Measurements from ENCODE around the gene ITGA4.

The ITGA4 gene

DNA sequence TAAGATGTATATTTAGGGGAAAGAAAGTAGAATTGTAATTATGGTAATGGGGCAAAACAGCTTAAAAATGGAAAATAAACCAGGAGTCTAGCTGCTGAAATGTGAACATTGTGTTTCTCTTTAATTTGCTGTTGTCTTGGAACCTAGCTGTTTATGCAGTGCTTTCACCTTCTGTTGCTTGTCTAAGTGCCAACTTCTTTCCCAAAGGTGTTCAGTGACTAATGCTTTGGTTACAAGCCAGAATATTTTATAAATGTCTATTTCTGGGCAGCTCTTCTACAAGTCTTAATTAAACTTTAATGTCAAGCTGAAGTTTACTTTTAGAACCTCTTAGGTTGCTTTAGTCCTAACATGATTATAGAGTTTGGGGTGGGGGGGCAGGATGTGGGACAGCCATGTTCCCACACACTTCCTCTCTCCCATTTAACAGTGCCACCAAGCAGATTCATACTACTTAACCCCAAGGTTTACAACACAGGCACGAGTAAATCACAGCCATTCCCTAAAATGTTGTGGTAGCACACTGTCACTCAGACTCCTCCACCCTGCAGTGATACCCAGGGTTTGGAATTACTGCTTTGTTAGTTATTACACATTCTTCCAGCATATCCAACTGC lies 60.6 kb downstream of the ITGA4 start:
- no peak for DNase-seq

DNA sequence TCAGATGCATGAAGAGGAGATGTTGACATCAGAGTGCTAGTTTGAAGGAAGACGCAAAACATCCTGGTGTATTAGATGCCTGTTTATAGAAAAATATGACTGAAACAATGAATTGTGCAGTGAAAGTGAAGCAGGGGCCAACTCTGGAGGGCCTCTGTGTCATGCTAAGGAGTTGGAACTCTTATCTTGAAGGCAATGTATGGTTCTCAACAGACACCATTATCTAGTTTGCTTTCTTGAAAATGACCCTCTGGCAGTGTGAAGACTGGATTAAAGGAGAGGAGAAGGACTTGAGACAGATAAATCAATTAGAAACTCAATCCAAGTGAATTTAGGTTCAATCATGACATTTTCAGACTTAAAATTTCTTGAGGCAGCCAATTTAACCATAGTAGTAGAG lies 63.1 kb downstream of the ITGA4 start:
- no peak for DNase-seq

DNA sequence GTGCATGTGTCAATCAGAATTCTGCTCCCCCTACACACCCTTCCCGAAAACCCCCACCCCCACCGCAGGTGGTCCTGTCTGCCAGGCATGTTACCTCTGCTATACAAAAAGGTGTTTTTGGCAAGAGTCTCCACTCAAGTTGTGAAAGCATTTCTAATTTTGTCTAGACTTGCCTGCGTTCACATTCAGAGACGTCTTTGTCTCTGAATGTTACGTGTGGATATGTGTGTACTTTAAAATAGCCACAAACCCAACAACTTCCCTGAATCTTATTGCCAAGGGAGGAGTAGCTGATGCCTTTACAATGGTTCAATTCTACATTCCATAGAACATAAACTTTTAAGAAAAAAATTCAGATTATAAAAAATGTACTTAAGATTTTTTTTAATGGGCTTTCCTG lies 66.6 kb downstream of the ITGA4 start:
- no peak for DNase-seq

DNA sequence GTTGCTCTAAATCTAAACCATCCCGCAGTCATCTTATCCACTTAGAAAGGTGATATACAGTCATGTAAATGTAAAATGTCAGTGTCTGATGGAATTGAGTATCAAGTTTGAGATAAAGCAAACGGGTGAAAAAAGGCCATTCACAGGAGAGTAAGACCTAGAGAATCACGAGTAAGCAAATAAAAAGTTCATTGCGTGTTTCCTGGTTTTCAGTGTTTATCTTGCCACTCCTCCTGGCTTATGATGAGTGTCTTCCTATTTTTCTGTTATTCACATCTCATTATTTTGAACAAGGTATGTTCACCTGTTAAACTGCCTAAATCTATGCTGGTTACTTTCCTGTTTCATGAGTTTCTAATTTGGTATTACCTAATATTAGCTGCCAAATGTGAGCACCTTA lies 68.8 kb downstream of the ITGA4 start:
- DNase-seq = no peak

DNA sequence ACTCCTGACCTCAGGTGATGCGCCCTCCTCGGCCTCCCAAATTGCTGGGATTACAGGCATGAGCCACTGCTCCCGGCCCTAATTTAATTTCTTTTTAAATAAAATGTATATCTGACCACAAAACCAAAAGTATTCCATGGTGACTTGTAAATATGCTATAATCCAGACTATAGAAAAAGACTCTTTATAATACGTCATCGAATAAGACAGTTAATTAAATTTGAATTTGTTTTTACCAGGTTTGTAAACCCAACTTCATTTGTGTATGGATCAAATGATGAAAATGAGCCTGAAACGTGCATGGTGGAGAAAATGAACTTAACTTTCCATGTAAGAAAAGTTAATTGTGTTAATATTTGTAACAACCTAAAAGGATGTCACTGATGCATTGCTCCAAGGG lies 69.9 kb downstream of the ITGA4 start:
- DNase-seq = no peak

DNA sequence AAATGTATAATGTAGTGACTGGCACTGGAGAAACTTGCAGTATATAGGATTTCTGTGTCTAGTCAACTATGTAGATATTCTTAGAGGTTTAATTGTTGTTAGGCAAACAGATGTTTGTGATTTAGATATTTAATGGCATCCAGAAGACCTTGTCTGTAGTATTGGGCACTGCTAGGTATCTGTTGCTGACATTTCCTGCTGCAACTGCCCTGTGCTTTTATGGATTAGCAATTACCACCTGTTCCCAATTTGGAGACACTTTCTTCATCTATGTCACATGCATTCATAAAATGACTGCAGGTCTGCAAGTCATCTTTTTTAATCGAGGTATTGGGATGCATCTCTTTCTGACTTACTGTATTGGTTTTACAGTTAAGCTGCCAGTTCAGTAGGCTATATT lies 71.3 kb downstream of the ITGA4 start:
- DNase-seq = no peak

DNA sequence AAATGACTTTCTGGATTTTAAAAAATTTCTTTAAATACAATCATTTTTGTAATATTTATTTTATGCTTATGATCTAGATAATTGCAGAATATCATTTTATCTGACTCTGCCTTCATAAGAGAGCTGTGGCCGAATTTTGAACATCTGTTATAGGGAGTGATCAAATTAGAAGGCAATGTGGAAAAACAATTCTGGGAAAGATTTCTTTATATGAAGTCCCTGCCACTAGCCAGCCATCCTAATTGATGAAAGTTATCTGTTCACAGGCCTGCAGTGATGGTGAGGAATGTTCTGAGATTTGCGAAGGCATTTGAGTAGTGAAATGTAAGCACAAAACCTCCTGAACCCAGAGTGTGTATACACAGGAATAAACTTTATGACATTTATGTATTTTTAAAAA lies 79.5 kb downstream of the ITGA4 start:
- no peak for DNase-seq

DNA sequence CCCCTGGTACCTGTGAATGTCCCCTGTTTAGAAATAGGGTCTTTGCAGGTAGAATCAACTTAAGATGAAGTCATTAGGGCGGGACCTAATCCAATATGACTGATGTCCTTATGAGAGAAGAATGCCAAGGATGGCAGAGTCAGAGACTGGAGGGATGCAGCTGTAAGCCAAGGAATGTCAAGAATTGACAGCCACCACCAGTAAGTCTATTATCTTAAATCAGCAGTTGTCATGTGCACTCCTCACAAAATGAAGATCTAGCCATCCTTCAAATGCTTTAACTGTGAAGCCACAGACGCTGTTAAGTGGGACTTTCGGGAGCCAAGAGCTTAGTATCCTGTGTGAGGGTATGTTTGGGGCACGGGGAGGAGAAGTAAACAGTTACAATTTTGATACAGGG lies 83.2 kb downstream of the ITGA4 start:
- no peak for DNase-seq

DNA sequence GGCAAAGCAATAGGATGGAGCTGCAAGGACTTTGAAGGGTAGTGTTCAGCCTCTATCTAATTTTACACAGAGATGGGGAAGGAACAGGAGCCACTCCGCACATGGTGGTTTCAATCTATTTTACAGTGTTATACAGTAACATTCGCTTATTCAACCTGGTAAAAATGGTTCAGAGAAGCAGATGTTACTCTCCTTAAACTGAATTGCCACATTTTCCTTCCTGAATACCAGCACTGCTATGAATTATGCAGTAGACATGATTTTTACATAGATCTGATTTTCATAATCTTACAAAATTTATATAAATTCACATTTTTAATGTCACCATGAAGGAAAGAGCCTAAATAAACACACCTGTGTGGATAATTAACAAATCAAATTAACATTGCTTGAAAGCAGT lies 85.0 kb downstream of the ITGA4 start:
- DNase-seq = no peak

DNA sequence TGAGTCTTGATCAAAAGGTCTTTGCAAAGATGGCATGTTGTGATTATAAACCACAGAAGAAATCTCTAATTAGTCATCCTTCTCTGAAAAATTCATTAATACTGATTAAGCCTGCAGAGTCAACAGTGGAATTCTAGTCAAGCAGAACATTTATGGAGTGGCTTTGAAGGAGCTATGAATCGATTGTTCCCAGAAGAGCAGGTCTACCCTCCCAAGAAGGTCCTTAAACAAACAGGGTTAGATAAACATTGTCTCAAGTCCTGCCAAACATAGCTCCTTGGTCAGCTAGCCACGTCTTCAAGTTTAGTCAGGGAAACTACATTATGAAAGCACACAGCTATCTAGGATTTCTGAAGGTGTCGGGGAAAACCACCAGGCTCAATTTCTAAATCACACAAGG lies 88.9 kb downstream of the ITGA4 start:
- no peak for DNase-seq

DNA sequence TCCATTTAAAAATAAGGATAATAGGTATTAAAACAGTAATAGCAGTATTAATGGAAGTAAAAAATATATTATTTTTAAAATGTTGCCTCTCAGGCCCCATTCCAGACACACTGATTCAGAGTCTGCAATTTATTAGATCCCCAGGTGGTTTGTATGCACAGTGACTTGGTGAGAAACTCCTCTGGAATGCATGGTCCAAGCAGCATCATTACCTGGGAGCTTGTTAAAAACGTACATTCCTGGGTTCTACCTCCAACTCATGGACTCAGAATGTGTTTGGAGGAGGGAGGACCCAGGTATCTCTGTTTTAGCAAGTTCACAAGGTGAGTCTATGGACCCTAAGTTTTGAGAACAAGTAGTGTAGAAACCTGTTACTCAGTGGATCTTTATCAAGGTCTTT lies 95.6 kb downstream of the ITGA4 start:
- DNase-seq = no peak

DNA sequence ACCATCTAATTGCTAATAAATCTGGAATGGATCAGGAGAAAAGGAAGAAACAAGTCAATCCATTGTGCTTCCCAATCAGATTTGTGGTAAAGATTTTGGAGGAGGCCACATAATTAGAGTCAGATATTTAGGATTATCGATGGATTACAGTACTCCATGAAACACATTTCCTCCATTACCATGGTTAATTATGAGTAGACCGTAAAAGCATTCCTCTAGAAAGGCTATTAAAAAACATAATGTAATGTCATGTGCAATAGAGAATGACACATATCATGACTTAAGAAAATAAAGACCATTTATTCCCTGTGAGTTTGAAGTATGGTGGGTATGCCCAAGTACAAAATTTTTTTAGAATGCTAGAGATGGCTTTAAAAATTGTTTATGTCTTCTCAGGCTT lies 96.1 kb downstream of the ITGA4 start:
- no peak for DNase-seq

DNA sequence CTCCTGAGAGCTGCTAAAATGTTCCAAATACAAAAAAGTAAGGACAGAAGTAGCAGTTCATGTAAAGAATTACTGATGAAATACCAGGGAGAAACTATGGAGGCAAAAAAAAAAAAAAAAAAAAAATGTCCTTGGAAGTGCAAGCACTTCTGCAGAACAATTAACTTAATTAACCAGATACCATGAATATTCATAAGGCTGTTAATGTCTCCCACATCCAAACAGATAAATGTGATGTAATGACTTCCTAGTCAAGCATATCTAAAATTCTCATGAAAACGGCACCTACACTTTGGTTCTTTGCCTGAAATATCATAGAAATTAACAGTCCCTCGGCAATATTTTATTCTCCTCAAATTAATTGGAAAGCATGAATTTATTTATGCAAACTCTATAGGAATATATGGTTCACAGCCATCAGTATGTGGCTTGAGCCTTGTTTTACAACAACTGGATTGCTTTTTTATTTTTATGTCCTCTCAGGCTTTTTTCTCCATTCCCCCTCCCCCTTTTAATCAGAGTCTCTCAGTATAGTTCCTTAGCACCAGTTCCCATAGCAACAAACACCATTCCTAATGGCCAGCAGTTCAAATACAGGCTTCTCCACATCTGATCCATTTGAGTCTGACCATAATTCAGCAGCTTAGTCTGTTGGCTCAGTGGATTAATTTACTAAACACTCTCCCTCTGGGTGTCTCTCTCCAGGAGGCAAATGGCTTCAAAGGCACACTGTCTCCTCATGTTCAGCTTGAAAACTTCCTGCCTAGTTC lies 97.1 kb downstream of the ITGA4 start:
- DNase-seq = no peak

DNA sequence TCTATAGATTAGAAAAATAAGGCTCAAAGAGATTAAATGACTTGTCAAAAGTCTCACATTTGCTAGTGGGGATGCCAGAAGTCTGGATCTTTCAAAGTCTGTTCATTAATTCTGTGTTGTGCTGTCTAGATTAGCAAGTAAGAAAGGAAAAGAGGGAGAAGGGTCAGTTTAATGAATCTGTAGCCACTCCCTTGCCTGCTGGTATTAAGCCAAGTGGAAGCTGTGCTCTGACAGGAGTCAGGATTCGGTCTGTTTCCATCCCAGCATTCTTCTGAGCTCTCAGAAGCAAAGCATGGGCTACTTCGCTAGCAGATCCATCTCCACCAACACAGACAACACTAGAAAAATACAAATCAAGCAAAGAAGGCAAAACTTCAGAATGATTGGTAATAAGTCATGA lies 101.2 kb downstream of the ITGA4 start:
- DNase-seq = no peak

DNA sequence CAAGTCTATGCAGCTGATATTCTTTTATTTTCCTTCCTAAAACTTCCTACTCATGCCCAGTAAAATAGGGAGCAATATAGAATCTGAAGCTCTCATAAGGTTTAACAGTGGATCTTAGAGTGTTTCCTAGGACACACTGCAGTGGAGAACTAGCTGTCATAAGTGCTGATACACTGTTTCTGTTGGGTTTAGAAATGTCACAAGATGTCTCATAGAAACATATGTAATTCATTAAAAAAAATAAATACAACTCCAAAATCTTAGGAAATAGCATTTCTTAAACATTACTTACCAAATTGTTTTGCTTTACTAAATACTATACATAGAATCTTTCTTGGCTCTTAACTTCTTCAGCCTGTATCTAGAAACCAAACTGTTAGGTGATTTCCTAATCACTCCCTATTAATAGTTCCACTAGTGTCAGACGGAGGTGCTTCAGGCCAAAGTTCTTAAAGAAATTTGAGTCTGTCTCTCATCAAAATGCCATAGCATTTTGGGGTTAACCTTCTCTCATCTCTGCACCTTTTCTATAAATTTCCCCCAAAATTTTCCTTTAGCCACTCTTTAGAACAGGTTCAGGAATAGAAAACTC lies 106.0 kb downstream of the ITGA4 start:
- no peak for DNase-seq

DNA sequence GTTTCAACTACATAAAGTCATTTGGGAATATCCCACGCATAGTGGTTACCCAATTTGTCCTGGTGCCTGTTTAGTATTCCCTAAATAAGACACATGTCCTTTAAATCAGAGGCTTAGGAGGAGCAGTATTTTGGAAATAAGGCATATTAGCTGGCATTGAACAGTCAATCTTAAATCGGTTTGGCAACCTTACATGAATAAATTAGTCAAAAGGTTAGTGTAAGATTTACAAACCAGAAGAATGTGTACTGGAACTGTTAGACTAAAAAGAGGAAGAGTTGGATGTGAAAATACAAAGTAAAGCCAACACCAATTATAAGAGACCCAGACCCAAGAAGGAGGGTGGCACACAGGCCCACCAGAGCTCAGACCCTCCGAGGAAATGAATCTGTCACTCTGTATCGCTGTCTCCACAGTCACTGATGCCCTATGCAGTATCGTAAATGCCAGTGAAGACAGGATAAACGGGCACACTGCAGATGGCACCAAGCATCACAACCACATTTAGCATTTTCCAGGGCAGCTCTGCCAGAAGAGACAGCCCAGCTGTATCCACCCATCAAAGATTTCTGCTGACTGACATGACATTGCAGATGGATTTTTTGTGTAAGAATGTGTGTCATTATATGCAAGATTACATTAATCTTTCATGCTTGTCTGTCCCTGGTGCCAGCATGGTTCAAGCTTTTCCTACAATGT lies 109.3 kb downstream of the ITGA4 start:
- no peak for DNase-seq

DNA sequence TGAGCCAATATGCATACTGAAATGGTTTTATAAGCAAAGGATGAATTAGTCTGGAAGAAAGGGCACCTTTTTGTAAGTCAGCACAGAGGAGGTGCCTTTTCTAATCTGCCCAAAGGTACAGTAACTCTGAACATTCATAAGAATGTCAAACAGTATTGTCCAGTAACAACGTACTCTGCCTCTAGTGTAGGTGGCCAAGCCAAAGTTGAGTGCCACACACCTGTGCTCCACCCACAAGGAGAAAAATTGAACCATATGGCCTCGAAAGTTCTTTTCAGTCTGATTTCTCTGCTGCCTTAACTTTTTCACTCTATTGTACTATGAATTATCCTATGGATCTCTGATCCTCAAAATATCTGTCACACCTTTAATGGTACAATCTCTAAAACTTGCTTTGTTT lies 112.9 kb downstream of the ITGA4 start:
- DNase-seq = no peak

DNA sequence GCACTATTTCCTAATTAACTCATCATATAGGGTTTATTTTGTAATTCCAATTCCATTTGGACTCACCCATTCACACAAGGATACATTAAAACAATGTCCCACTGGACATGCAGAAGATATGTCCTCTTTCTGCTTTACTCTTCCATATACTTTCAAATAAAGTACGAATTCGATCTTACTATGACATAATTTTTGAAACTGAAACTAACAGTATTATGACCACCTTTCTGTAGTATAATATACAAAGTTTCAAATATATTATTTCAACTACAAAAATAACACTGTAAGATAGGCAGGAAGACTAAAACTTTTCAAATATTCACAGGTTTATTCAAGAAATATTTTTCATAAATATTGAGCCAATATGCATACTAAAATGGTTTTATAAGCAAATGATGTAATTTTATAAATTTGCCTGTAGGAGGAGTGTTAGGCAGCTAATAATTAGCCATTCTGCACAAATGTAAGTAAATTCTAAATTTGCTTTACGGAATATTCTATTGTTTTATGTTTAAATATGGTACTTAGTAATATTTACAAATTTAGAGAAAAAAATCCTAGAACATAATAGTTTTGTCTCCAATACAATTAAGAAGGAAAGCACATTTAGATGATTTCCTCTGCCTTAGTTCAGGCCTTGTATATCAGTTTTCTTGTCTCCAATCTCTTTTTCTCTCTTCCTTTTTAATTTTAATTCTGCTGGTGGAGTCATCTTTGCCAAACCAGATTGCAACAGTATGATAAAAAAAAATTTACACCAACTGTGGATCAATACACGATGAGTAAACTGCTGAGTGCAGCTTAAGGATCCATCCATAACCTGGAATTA lies 113.9 kb downstream of the ITGA4 start:
- no peak for DNase-seq

DNA sequence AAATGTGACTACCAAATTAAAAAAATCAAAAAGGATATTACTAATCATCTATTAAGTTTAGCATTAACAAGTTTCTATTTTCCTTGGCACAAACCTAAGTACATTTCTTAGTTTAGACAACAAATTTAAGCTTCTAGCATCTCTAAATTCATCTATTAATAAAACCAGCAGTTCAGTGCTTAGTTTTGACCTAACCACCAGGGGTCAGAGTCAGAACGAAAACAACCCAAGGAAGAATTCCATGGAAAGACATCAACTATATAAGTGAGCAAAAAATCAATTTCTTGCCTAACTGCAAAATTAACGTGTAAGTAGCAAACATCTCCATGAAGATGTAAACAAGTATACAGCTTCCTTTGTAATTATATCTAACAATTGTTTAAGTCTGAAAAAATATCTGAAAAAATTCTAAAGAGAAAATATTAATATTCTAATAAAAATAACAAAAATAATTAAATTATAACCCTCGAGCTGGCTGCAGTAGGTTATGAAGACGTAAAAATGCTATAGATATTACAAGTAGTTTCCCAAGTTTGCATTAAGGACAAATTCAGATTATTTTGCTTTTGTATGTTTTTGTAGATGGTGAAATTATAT lies 116.1 kb downstream of the ITGA4 start:
- DNase-seq = no peak

DNA sequence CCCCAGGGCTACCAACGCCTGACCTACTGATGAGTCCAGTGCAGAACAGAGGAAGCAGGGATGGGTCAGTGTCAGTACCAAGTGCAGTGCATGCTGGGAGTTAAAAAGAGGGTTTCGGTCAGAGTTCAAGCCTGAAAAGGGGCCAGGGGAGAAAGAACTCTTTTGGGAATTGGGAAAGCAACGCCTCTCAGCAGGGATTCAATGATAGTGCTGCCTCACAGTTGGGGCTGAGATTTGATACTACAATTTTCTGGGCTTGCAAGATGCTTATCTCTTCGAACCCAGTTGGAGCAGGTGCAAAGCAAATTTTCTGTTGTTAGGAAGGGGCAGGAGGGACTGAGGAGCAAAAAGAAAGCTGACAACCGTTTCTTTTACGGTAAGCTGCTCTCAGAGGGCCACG lies 117.1 kb downstream of the ITGA4 start:
- DNase-seq = no peak

DNA sequence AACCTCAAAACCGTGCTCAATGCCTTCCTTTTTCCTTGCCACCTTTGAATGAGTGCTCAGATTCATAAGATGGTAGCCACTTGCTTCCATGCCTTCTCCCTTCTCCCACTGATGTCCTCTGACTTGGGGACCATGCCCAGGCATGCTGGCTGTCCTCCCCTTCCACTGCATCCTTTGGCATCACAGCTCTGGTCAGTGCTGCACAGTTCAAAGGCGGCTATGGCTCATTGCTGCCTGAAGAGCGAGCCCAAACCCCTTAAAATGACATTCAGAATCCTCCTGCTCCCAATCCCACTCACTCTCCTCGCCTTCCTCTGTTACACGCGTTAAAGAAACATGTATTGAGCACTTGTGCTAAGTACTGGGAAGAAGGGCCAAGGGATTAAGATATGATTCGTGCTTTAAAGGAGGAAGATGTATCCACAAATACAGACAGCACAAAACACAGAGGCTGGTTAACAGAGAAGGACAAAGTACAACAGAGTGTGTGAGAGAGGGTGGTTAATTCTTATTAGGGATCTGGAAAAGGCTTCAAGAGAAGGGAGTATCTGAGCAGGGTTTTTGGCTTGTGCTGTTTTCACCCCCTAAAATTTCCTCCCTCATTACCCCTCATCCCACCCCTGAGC lies 118.0 kb downstream of the ITGA4 start:
- DNase-seq = no peak

DNA sequence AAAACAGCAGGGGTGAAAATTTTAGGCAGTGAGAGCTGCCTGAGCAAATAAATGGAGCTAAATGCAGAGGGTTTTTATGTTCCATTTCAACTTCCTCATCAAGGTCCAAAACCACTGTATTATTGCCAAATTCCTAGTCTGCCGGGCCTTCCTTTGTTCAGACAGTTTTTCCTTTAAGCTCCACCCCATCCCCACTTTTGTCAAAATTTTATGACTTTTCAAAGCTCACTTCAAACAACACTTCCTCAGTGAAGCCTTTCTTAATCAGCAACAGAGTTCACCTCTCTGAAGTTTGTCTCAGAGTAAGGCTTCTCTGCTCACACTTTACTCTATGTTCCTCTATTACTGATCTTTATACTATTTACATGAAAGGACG lies 118.5 kb downstream of the ITGA4 start:
- no peak for DNase-seq
